ENCODE results near the gene PCYT1A.
"Not testable (repeated sequence)": the region's sequence is repeated elsewhere in the genome, so short reads cannot be mapped to it uniquely, and the experiment has no call there.

PCYT1A gene

DNA sequence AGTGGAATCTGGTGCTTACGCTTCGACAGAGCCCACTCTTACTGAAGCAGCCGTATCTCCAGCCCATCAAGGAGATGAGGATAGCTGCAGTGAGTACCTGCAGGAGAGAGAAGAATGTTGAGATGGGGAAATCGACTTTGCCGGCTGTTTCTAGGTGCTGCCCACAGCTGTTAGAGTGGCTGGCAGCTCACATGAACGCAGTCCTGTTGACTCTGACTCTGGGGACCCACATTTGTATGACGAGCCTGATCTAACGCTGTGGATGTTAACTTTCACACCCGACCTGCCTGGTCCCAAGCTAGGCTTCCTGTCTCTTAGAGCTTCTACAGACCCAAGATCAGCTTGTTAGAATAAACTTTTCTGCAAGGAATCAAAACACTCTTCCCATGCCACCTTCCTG is 39.4 kb upstream of the PCYT1A start:
- TF ChIP-seq, protein P1, sequence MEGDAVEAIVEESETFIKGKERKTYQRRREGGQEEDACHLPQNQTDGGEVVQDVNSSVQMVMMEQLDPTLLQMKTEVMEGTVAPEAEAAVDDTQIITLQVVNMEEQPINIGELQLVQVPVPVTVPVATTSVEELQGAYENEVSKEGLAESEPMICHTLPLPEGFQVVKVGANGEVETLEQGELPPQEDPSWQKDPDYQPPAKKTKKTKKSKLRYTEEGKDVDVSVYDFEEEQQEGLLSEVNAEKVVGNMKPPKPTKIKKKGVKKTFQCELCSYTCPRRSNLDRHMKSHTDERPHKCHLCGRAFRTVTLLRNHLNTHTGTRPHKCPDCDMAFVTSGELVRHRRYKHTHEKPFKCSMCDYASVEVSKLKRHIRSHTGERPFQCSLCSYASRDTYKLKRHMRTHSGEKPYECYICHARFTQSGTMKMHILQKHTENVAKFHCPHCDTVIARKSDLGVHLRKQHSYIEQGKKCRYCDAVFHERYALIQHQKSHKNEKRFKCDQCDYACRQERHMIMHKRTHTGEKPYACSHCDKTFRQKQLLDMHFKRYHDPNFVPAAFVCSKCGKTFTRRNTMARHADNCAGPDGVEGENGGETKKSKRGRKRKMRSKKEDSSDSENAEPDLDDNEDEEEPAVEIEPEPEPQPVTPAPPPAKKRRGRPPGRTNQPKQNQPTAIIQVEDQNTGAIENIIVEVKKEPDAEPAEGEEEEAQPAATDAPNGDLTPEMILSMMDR (conservative IDR thresholded peaks at IDR 0.05; ENCODE audit: low read depth), result no peak
- no peak overlapping the region for H3K27ac ChIP-seq
- ChIA-PET POLR2A (ENCODE audit: low non-redundant PET) (interaction anchor here (0.8 kb wide), 1 partner anchor 9 kb away, joined by 3 read pairs; the partner anchor contains the start of gene DYNLT2B), CTCF (no interaction called here)
- no peak for DNase-seq (ENCODE audit: low spot score)

DNA sequence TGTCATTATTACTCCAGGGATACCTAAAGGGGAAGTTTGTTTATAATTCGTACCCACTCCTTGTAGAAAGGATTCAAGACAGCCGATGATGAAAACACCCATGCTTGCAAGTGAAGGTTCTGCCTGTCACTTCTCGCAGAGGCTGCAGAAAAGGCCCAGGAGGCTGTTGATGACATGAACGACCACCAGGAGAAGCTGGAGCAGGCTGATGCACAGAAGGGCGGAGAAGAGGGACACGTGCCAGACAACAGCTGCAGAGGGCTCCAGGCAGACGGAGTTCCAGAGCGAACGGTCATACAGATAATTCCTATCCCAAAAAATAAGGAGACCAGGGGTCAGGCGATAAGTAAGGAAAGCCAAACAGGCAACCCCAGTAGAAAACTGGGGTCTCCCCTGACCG is 36.2 kb upstream of the PCYT1A start:
- TF ChIP-seq, protein P1 (conservative IDR thresholded peaks at IDR 0.05; ENCODE audit: low read depth), result no peak
- DNase-seq (ENCODE audit: low spot score), result no peak
- H3K27ac ChIP-seq, result no peak overlapping the region
- ChIA-PET POLR2A (ENCODE audit: low non-redundant PET) (interaction anchor here (0.6 kb wide), 1 partner anchor 253 kb away, joined by 3 read pairs; no protein-coding TSS in a partner anchor), CTCF (interaction anchor here (0.6 kb wide), 1 partner anchor 132 kb away, joined by 5 read pairs; no protein-coding TSS in a partner anchor)

DNA sequence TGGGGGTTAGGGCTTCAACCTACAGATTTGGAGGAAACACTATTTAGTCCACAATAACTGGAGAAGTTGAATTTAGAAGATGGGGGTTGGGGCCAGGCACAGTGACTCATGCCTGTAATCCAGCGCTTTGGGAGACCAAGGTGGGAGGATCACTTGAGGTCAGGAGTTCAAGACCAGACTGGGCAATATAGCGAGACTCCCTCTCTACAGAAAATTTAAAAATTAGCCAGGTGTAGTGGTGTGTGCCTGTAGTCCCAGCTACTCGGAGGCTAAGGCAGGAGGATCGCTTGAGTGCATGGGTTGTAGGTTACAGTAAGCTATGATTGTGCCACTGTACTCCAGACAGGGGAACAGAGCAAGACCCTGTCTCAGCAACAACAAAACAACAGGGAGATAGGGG is 35.5 kb upstream of the PCYT1A start:
- TF ChIP-seq, protein P1 (conservative IDR thresholded peaks at IDR 0.05; ENCODE audit: low read depth), result no peak
- CTCF ChIA-PET, result interaction anchor here (0.6 kb wide), 1 partner anchor 132 kb away, joined by 5 read pairs; no protein-coding TSS in a partner anchor
- no peak for DNase-seq (ENCODE audit: low spot score)
- POLR2A ChIA-PET (ENCODE audit: low non-redundant PET), result no interaction called here
- H3K27ac ChIP-seq, result no peak overlapping the region

DNA sequence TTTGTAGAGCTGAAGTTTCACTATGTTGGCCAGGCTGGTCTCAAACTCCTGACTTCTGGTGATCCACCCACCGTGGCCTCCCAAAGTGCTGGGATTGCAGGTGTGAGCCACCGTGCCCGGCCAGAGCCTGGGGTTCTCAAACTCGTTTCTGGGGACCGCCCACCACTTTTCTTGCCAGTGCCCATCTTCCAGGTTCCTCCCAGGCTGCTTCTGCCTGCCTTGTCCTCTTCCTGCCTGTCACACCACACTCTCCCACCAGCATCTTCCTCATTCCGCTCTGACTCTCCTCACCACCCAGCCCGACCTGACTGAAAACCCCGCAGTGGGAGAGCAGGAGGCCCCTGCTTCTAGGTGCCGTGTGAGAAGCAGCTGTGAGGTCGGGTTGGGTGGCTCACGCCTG is 33.6 kb upstream of the PCYT1A start:
- TF ChIP-seq, protein P1 (conservative IDR thresholded peaks at IDR 0.05; ENCODE audit: low read depth), result no peak
- DNase-seq (ENCODE audit: low spot score), result no peak
- H3K27ac ChIP-seq, result peak overlapping the region; percentile 94
- ChIA-PET POLR2A (ENCODE audit: low non-redundant PET) (no interaction called here), CTCF (no interaction called here)

DNA sequence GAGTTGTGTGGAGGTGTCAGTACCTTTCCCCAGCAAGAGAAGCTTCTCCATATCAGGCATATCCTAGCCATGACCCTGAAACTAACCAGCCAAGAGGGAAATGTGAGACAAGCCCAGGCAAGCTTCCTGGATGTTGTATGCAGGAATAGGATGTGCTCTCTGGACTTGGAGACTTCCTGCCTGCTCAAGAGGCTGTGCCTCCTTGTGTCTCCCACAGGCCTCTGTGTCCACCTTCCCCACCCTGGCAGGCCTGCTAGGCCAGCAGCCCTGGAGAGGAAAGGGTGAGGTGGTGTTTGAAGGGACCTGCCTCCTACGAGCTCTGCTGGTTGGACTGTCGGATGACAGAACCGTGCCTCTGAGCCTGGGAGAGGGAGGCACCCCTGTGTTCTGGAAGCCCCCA is 32.6 kb upstream of the PCYT1A start:
- TF ChIP-seq, protein P1 (conservative IDR thresholded peaks at IDR 0.05; ENCODE audit: low read depth), result no peak
- H3K27ac ChIP-seq, result peak overlapping the region; percentile 94
- POLR2A ChIA-PET (ENCODE audit: low non-redundant PET), result interaction anchor here (0.6 to 0.8 kb wide), 2 partner anchors 18 to 167 kb away, joined by 3 to 4 read pairs; partner anchors contain the start of gene TM4SF19
- CTCF ChIA-PET, result interaction anchor here (0.6 to 0.7 kb wide), 2 partner anchors 26 to 66 kb away, joined by 4 to 7 read pairs; no protein-coding TSS in a partner anchor
- DNase-seq (ENCODE audit: low spot score), result peak; percentile 82

DNA sequence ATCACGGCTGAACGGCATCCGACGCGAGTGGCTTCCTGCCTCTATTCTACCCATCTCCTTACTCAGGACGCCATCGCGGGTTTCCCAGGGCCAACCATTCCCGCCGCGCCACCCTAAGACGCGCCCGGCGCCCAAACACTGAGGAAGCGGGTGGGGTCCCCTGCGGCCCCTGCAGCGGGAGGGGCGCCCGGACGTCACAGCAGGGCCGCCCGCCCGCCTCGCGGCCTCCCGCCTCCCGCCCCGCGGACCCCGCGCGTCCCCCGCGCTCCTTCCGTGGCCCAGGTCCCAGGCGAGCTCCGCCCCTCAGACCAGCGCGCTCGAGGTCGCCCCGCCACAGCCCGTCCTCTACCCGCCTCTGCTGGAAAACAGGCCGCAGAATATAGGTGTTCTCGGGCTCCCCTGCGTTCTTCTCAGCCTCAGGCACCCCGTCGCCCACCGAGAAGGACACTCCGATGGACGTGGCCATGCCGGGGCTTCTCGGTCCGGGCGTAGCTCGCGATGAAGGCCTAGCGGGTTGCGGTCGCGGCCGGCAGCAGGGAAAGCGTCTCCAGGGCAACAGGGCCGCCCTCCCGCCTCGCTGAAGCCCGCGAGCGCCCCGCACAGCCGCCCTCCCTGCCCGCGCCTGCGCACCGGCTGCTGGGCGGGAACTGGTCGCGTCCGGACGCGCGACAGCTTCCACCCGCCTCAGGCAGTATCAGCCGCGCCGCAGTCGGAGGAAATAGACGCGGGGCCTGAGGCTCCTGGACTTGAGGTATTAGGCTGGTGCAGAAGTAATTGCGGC is 30.4 kb upstream of the PCYT1A start, which contains the start of gene DYNLT2B:
Gene DYNLT2B, minus strand, starts transcription at position 554 of the 781 bp plus-strand sequence. Its CDS starts 88 bp downstream, at position 466.
- peak; percentile 96 for DNase-seq (ENCODE audit: low spot score)
- POLR2A ChIA-PET (ENCODE audit: low non-redundant PET), result interaction anchor here (0.6 to 0.7 kb wide), 2 partner anchors 9 to 20 kb away, joined by 3 read pairs; partner anchors contain the start of gene TM4SF19
- peak within 1 kb of the TSS; percentile 94 for H3K27ac ChIP-seq
- CTCF ChIA-PET, result interaction anchor here (0.6 kb wide), 1 partner anchor 64 kb away, joined by 3 read pairs; no protein-coding TSS in a partner anchor
- TF ChIP-seq, protein P1 (conservative IDR thresholded peaks at IDR 0.05; ENCODE audit: low read depth), result no peak

DNA sequence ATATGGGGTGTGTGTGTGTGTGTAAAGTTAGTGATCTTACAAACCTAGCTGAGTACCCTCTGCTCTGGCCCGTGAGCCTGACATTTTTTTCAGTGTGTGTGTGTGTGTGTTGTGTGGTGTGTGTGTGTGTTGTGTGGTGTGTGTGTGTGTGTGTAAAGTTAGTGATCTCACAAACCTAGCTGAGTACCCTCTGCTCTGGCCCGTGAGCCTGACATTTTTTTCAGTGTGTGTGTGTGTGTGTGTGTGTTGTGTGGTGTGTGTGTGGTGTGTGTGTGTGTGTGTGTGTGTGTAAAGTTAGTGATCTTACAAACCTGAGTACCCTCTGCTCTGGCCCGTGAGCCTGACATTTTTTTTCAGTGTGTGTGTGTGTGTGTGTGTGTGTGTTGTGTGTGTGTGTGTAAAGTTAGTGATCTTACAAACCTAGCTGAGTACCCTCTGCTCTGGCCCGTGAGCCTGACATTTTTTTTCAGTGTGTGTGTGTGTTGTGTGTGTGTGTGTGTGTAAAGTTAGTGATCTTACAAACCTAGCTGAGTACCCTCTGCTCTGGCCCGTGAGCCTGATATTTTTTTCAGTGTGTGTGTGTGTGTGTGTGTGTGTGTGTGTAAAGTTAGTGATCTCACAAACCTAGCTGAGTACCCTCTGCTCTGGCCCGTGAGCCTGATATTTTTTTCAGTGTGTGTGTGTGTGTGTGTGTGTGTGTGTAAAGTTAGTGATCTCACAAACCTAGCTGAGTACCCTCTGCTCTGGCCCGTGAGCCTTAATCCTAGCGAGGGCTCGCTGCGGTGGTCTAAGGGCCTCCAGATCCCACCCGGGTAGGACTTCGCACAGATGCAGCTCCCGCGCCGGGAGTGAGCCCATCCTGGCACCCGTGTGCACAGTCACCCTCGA is 29.5 kb upstream of the PCYT1A start:
- POLR2A ChIA-PET (ENCODE audit: low non-redundant PET), result not testable (repeated sequence)
- CTCF ChIA-PET, result interaction anchor here (0.6 to 0.7 kb wide), 3 partner anchors 35 to 1446 kb away, joined by 4 to 6 read pairs (median 5); no protein-coding TSS in a partner anchor

More for the DNA sequence above, 29.5 kb upstream of the PCYT1A start:
- peak overlapping the region; percentile 94 for H3K27ac ChIP-seq
- DNase-seq (ENCODE audit: low spot score), result not testable (repeated sequence)
